OCI-LY1 (cell line): Measurements from ENCODE around the gene SCN10A.

Experiments used
- H2AFZ ChIP-seq: fragments of 200-600 bp; sonication (generic), shearing (Covaris generic); 2 replicates; pipeline ENCODE4 v1.6.0; 2014; ENCODE audit warnings: antibody characterized with exemption, mild to moderate bottlenecking, low read length
- H3F3A ChIP-seq: fragments of 200-600 bp; sonication (generic), shearing (Covaris generic); 2 replicates; pipeline ENCODE4 v1.6.0; 2014; ENCODE audit warnings: mild to moderate bottlenecking, antibody characterized with exemption, low read length, moderate library complexity; ENCODE audit not compliant: insufficient read depth
- H3K27ac ChIP-seq: fragments of 200-600 bp; sonication (generic); 2 replicates; pipeline ENCODE4 v1.5.1; 2014; ENCODE audit warnings: low read length, mixed run types, mild to moderate bottlenecking, low read depth; ENCODE audit not compliant: poor library complexity, severe bottlenecking
- H3K27me3 ChIP-seq: fragments of 200-600 bp; sonication (generic); 2 replicates; pipeline ENCODE4 v1.6.0; 2014; ENCODE audit warnings: antibody characterized with exemption, mild to moderate bottlenecking, low read length, moderate library complexity; ENCODE audit not compliant: insufficient read depth
- H3K36me3 ChIP-seq: fragments of 200-600 bp; sonication (generic); 2 replicates; pipeline ENCODE4 v1.6.1; 2014; ENCODE audit warnings: mild to moderate bottlenecking, antibody characterized with exemption, low read length, moderate library complexity, mixed read lengths; ENCODE audit not compliant: insufficient read depth
- H3K4me1 ChIP-seq: fragments of 200-600 bp; sonication (generic); 2 replicates; pipeline ENCODE4 v1.5.1; 2014; ENCODE audit warnings: mild to moderate bottlenecking, low read length, moderate library complexity; ENCODE audit not compliant: insufficient read depth, severe bottlenecking
- H3K4me2 ChIP-seq: fragments of 200-600 bp; sonication (generic), shearing (Covaris generic); 2 replicates; pipeline ENCODE4 v1.6.1; 2014; ENCODE audit warnings: low read length
- H3K4me3 ChIP-seq: fragments of 200-600 bp; sonication (generic); 2 replicates; pipeline ENCODE4 v1.5.1; 2014; ENCODE audit warnings: low read length, low read depth, mild to moderate bottlenecking, mixed read lengths; ENCODE audit not compliant: poor library complexity, severe bottlenecking
- H3K79me2 ChIP-seq: fragments of 200-600 bp; shearing (Covaris generic); 2 replicates; pipeline ENCODE4 v1.6.1; 2016; ENCODE audit warnings: mixed run types, low read length, mixed read lengths; ENCODE audit not compliant: insufficient read depth
- H3K9ac ChIP-seq: fragments of 200-600 bp; sonication (generic), shearing (Covaris generic); 2 replicates; pipeline ENCODE4 v1.6.1; 2014; ENCODE audit warnings: mild to moderate bottlenecking, low read length, mixed read lengths
- H3K9me2 ChIP-seq: fragments of 200-600 bp; sonication (generic), shearing (Covaris generic); 2 replicates; pipeline ENCODE4 v1.6.1; 2014; ENCODE audit warnings: low read depth, mild to moderate bottlenecking, low read length, mixed read lengths
- H3K9me3 ChIP-seq: fragments of 200-600 bp; shearing (Covaris generic); 2 replicates; pipeline ENCODE4 v1.6.1; 2014; ENCODE audit warnings: low read length, mixed read lengths
- H4K20me1 ChIP-seq: fragments of 200-600 bp; sonication (generic), shearing (Covaris generic); 2 replicates; pipeline ENCODE4 v1.6.0; 2016; ENCODE audit warnings: mild to moderate bottlenecking, low read length; ENCODE audit not compliant: insufficient read depth
- EZH2 ChIP-seq: fragments of 200-600 bp; sonication (generic), shearing (Covaris generic); IDR thresholded peaks from 2 replicates; pipeline ENCODE4 v1.8.0; 2017; ENCODE audit warnings: borderline replicate concordance, mixed run types, mild to moderate bottlenecking, antibody characterized with exemption, low read length, moderate library complexity, mixed read lengths
- TF ChIP-seq, protein P1 (sequence below): fragments of 200-600 bp; sonication (generic), shearing (Covaris generic); IDR thresholded peaks from 2 replicates; pipeline ENCODE4 v1.5.1; 2017; ENCODE audit warnings: mild to moderate bottlenecking, antibody characterized with exemption, low read length, moderate library complexity, mixed read lengths

The SCN10A gene

GRCh38 chr3:38773528-38773927 lies 42.5 kb downstream of the SCN10A start:
- H3K9me2 ChIP-seq, result no peaks in the 10 kb centered on the region
- H3K4me2 ChIP-seq, result no peak overlapping the region
- H3K9ac ChIP-seq, result no peak overlapping the region
- H3K4me1 ChIP-seq, result no peaks in the 10 kb centered on the region
- no peaks in the 10 kb centered on the region for H3F3A ChIP-seq
- no peaks in the 10 kb centered on the region for H4K20me1 ChIP-seq
- H3K79me2 ChIP-seq, result no peaks in the 10 kb centered on the region
- H3K4me3 ChIP-seq, result no peak overlapping the region
- no peaks in the 10 kb centered on the region for H3K27me3 ChIP-seq
- H3K36me3 ChIP-seq, result no peaks in the 10 kb centered on the region
- no peak overlapping the region for H3K27ac ChIP-seq
- no peak overlapping the region for H2AFZ ChIP-seq
- H3K9me3 ChIP-seq, result no peaks in the 10 kb centered on the region
- no peak for TF ChIP-seq EZH2
- TF ChIP-seq, protein P1, sequence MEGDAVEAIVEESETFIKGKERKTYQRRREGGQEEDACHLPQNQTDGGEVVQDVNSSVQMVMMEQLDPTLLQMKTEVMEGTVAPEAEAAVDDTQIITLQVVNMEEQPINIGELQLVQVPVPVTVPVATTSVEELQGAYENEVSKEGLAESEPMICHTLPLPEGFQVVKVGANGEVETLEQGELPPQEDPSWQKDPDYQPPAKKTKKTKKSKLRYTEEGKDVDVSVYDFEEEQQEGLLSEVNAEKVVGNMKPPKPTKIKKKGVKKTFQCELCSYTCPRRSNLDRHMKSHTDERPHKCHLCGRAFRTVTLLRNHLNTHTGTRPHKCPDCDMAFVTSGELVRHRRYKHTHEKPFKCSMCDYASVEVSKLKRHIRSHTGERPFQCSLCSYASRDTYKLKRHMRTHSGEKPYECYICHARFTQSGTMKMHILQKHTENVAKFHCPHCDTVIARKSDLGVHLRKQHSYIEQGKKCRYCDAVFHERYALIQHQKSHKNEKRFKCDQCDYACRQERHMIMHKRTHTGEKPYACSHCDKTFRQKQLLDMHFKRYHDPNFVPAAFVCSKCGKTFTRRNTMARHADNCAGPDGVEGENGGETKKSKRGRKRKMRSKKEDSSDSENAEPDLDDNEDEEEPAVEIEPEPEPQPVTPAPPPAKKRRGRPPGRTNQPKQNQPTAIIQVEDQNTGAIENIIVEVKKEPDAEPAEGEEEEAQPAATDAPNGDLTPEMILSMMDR, result no peak

DNA sequence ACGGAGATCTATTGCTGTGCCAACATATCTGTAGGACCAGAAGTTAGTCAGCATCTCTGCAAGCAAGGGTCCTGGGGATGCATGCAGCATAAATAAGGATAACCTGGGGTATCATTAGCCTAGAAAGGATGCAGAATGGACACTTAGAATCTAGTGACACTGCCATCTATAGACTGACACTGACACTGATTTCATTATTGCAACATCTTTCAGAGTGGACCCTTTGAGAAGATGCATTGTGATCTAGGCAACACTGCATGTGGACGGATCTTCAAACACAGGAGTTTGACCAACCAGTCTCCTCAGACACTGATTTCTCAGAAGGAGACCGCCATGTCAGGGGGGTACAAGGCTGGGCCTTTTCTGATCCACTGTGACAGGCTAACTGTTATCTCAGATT lies 52.4 kb downstream of the SCN10A start:
- H3K9me2 ChIP-seq, result no peaks in the 10 kb centered on the region
- no peak overlapping the region for H3K4me2 ChIP-seq
- no peak overlapping the region for H3K4me3 ChIP-seq
- no peaks in the 10 kb centered on the region for H3K27me3 ChIP-seq
- TF ChIP-seq EZH2, result no peak
- H3K4me1 ChIP-seq, result no peaks in the 10 kb centered on the region
- H4K20me1 ChIP-seq, result no peaks in the 10 kb centered on the region
- H3K79me2 ChIP-seq, result no peaks in the 10 kb centered on the region
- H3K27ac ChIP-seq, result no peak overlapping the region
- no peaks in the 10 kb centered on the region for H3F3A ChIP-seq
- H3K9me3 ChIP-seq, result no peaks in the 10 kb centered on the region
- H3K36me3 ChIP-seq, result no peaks in the 10 kb centered on the region
- no peak overlapping the region for H3K9ac ChIP-seq
- H2AFZ ChIP-seq, result no peak overlapping the region

- H3F3A ChIP-seq, result no peaks in the 10 kb centered on the region
- no peaks in the 10 kb centered on the region for H3K4me1 ChIP-seq
- no peak for TF ChIP-seq EZH2
- TF ChIP-seq, protein P1, result no peak
- H3K27ac ChIP-seq, result no peak overlapping the region
- no peak overlapping the region for H2AFZ ChIP-seq
- H3K27me3 ChIP-seq, result no peaks in the 10 kb centered on the region
- no peak overlapping the region for H3K4me2 ChIP-seq
- no peaks in the 10 kb centered on the region for H4K20me1 ChIP-seq
- H3K4me3 ChIP-seq, result no peak overlapping the region
- H3K9me3 ChIP-seq, result no peaks in the 10 kb centered on the region
- no peaks in the 10 kb centered on the region for H3K79me2 ChIP-seq
- H3K9ac ChIP-seq, result no peak overlapping the region
- no peaks in the 10 kb centered on the region for H3K9me2 ChIP-seq
- no peaks in the 10 kb centered on the region for H3K36me3 ChIP-seq
Observed at GRCh38 chr3:38758557-38758956, 57.5 kb downstream of the SCN10A start.

GRCh38 chr3:38757721-38758120 lies 58.3 kb downstream of the SCN10A start:
- no peaks in the 10 kb centered on the region for H3K27me3 ChIP-seq
- no peak overlapping the region for H3K9ac ChIP-seq
- no peaks in the 10 kb centered on the region for H3K9me3 ChIP-seq
- H3K27ac ChIP-seq, result no peak overlapping the region
- no peak overlapping the region for H3K4me3 ChIP-seq
- no peaks in the 10 kb centered on the region for H3K9me2 ChIP-seq
- H3K79me2 ChIP-seq, result no peaks in the 10 kb centered on the region
- H3K36me3 ChIP-seq, result no peaks in the 10 kb centered on the region
- H2AFZ ChIP-seq, result no peak overlapping the region
- no peaks in the 10 kb centered on the region for H3F3A ChIP-seq
- no peaks in the 10 kb centered on the region for H3K4me1 ChIP-seq
- H3K4me2 ChIP-seq, result no peak overlapping the region
- H4K20me1 ChIP-seq, result no peaks in the 10 kb centered on the region
- TF ChIP-seq, protein P1, result no peak
- no peak for TF ChIP-seq EZH2
